ENCODE results near the gene MUC13.

Gene MUC13

DNA sequence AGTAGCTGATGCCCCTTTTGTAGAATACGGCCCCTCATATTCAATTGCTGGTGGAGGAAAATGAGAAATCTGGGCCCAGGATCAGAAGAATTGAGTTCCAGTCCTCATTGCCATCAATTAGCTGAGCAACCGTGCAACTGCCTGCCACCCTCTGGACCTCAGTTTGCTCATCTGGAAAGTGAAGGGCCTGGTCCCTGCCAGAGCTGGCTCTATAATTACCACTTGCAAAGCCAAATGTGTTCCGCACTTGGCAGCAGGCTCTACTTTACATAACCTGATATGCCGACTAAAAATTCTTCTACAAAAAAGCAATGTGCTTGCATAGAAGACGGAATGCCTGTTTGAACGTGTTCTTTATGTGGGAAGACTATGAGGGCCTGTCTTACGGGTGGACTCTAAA, 38.8 kb downstream of the MUC13 start:
- FAIRE-seq: no peak

GRCh38 chr3:124893526-124893925, 41.0 kb downstream of the MUC13 start:
- no peak for FAIRE-seq

DNA sequence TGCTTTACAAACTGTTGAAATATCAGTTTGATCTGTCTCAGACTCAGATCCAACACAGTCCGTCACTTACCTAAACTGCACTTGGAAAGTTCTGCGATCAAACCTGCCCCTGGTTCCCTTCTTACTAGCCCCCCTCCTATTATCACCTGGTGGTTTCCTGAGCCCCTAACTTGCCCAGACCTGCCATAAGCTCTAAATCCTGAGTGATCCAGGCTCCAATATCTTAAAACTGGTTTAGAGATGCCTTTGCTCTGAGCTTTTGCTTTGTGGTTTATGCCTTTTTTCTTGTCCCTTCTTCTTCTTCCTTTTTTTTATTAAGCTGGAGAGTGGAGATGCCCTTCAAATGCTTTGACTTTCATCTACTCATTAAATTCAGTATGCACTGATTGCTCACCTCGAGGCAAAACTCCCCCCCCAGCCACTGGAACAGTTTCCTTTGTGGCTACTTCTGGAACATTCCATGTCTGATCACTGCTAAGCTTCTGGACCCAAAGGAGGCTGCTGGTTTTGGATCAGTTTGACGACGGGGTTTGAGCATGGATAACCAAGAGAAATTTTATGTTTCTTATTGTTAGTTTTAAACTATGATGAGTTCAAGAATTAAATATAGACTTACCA, 43.9 kb downstream of the MUC13 start:
- no peak for FAIRE-seq

DNA sequence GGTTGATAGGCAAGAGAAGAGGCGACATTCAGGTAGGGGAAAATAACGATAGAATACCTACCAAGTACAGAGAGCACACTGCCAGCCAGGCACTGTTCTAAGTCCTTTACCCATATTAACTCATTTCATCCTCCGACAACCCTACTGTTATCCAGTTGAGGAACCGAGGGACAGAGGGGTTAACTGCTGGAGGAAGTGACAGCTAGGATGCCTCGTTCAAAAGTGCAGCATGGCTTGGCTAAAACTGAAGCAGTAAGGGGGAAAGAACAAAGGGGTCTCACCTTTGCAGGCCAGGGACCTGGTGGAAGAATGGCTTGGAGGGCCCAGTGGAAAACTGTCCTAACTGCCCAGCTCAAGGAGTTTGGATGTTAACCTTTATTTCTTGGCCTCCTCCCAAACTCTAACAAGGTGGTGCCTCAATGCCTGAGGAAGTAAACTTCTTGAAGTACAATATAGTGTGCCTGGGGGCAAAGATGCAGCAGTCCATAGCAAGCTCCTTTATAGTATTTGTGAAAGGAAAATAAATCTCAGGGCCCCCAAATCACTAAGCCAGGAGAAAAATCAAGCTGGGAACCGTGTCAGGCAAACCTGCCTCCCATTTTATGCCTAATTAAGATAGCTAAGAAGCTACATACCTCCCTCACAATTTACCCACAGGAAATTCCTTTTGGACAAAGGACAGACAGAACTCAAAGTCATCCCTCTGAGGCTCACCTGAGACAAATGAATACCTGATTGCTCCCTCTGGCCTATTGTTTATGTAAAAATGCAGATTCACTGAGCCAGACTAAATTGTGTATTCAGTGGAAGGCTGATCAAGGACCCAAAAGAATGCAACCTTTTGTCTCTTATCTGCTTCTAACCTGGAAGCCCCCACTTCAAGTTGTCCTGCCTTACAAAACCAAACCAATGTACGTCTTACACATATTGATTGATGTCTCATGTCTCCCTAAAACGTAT, 45.8 kb downstream of the MUC13 start:
- no peak for FAIRE-seq

DNA sequence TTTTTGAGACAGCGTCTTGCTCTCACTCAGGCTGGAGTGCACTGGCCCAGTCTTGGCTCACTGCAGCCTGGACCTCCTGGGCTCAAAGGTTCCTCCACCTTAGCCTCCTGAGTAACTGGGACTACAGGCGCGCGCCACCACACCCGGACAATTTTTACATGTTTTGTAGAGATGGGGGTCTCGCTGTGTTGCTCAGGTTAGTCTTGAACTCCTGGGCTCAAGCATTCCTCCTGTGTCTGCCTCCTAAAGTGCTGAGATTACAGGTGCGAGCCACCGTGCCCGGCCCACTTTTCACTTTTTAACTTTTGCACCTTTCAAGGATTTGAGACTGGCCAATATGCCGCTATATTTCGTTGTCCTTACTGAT, 46.6 kb downstream of the MUC13 start:
- FAIRE-seq: no peak

DNA sequence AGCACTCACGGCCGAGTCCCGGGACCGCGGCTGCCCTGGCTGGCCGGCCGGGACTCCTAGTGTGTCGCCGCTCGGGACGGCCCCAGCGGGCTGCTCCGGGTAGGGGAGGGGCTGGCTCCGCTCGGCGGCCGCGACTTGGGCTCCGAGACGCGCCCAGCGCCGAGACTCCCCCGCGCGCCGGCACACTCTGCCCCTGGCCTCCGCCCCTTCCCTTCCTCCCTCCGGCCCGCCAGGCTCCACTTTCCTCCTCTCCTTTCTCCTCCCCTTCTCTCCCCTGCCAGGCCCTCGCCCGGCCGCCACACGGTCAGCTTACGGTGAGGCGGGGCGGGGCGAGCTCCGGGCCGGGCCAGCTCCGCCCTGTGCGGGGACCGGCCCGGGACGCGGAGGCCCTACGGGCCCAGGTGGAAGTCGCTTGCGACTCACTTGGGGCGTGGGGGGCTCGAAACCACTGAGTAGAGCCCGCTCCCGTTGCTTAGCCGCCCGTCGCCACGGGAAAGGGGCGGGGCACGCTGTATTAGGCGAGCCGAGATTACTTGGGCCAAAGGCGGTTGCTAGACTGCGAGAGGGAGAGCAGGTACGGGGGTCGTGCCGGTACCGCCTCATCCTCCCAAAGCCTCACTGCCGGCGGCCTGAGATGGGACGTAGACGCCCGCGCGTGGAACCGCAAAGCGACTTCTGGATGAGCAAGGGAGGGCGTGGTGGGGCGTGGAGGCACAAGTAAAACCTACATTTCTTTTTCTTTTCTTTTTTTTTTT, 47.2 kb downstream of the MUC13 start, which contains the start of gene ITGB5:
Gene ITGB5 (minus strand): TSS at position 189 of the 755 bp plus-strand sequence. CDS start 365 bp downstream, outside the sequence.
- FAIRE-seq: no peak

DNA sequence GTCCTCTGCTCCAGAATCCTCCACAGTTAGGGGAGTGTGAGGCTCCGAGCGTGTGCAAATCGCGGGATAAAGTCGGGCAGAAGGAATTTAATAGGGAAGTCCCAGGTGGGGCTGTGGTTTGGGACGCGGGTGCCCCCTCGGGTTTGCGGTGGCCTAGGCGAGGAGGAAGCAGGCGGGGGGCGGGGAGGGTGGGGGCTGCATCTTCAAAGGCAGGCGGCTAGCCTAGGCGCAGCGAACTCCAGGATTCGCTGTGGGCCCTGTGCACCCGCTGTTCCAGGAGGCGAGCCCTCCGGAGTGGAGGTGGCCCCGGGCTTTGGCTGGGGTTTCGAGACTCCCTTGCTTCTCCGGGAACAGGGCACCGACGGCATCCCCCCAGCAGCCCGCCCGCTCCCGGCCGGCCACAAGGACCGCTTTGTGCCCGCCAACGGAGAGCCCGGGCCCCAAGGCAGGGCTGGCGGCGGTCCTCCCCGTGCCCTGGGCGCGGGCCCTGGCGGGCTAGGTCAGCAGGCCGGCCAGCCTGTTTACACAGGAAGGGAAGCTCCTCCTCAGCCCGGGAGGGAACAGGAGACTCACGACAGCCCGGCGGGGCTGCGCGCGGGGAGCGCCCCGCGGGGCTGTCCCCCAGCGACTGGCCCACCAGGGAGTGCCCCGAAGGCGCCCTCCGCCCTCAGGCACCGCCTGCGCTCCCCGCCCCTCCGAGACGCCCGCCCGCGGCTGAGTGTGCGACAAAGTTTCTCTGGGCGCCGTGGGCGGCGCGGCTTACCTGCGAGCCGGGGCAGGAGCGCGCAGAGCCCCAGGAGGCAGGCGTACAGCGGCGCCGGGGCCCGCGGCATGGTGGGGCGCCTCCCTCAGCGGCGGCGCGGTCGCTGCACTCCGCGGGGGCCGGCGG, 48.1 kb downstream of the MUC13 start:
- no peak for FAIRE-seq

DNA sequence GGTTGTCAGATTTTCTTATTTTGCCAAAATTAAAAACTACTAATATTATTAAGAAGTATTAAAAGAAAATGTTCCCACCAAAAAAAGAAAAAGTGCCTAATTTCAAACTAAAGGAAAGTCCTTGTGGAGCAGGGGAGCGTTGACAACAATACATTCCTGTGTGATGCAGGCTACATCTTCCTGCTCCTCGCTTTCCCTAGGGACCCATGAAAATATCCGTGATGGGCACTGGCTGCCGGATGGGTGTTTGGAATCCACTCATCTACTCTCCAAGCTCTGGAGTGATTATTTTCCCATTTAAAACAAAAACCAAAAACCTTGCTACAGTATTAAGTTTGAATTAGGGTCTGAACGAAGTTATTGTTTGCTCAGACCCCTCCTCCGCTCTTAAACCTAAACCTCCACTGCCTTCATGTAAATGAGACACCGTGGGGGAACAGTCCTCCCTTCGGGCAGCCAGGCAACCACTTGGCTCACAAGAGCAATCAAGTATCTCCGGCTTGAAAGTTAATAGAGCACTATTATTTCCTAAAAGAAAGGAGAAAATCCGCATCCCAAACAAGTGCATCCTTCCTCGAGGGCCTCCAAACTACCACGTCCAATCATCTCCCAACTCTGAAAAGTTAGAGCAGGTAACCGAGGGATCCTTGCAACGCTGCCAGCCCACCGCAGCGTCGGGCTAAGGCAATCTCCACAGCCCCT, 48.9 kb downstream of the MUC13 start:
- no peak for FAIRE-seq

DNA sequence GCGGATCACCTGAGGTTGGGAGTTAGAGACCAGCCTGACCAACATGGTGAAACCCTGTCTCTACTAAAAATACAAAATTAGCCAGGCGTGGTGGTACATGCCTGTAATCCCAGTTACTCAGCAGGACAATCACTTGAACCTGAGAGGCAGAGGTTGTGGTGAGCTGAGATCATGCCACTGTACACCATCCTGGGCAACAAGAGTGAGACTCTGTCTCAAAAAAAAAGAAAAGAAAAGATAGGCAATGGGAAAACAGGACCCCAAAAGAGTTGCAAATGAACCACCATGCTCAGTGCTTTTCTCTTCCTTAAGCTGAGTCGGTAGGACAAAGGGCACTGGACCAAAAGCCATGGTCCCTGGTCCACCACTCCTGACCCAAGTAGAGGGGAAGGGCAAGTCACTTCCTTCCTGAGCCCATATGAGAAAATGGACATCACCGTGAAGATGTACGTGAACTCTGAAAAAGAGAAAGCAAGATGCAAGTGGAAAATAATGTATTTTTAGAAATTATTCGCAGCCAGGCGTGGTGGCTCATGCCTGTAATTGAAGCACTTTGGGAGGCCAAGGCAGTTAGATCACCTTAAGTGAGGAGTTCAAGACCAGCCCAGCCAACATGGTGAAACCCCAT, 50.0 kb downstream of the MUC13 start:
- FAIRE-seq: no peak

- FAIRE-seq: no peak
These were observed 50.6 kb downstream of the MUC13 start for GRCh38 chr3:124883766-124884473.

DNA sequence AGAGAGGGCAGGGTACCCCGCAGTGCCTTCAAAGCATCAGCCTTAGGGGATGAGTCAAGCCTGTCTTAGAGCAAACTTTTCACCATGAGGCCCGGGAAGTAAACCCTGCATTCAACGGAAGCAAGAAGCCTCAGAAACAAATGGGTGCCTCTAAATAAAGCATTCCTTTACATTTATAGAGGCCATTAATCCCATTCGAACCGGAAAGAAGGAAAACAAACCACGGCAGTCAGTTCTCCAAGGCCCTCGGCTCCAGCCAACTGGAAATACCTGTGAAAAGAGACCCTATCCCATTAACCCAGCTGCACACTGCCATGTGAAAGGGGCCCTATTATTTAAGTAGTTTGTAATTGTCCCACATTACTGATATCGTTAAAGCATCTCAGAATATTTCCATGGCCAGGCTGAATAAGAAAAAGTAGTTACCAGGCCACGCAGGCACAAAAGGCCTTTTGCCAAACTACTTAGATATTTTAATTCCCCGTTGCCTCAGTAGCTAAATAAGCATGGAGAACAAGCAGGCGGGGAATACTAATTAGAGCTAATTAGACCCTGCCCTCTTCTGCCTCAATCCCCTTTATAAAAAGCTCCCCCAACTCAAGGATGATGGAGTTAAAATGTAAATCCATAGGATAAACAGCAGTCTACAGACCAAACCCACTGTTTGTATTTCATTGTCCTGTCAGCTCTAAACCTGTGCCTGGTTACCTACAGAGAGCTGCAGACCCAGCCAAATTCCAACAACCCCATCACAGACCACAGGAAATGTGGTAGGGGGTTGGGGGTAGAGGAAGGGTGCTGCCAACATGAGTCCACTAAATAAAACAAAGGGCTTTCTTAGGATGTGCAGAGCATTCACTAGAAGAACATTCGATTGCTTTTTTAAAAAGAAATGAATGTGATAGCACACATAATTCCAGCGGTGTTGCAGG, 51.5 kb downstream of the MUC13 start:
- FAIRE-seq: no peak

DNA sequence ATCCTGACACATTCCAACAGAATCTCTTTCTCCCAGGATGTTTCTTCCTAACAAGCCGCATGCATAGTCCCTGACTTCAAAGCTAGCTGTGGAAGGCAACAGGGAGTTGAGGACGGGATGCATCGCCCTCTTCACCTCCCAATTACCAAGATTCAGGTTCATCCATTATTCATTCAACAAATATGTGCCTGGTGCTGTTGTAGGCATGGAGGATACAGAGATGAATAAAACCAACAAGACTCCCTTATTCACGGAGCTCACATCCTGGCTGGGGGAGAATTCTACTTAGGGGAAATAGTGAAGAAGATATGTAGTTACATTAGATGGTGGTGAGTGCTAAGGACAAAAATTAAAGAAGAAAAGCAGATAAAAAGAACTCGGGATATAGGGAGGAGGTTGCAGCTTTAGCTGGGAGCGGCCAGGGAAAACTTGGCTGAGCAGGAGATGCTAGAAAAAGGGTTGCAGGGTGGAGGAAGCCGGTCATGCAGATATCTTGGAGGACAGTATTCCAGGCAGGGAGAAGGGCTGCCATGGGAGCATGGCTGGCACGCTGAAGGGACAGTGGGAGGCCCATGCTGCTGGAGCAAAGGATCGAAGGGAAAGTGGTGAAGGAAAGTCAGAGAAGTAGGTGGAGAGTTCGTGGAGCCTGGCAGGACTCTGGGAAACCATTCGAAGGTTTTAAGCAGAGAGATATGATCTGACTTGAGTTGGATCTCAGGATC, 52.4 kb downstream of the MUC13 start:
- no peak for FAIRE-seq

DNA sequence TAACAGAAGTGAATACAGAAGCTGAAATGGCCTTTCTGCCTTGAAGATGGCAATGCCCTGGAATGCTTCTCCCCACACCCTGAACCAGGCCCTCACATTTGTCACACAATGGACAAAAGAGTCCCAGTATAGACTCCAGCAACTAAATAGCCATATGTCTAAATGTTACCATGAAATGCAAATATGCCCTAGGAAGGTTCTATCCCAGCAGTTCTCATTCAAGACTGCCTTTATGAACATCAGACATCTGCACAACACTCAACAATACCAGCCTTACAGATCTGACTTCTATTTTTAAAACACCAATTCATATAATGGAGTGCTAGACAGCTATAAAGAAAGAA, 55.2 kb downstream of the MUC13 start:
- no peak for FAIRE-seq

- no peak for FAIRE-seq
These were observed 55.8 kb downstream of the MUC13 start for GRCh38 chr3:124878561-124879336.

- FAIRE-seq: no peak
These were observed 56.9 kb downstream of the MUC13 start for GRCh38 chr3:124877674-124878073.

GRCh38 chr3:124876401-124876878, 58.1 kb downstream of the MUC13 start:
- no peak for FAIRE-seq

- no peak for FAIRE-seq
These were observed 61.3 kb downstream of the MUC13 start for GRCh38 chr3:124873226-124873625.

DNA sequence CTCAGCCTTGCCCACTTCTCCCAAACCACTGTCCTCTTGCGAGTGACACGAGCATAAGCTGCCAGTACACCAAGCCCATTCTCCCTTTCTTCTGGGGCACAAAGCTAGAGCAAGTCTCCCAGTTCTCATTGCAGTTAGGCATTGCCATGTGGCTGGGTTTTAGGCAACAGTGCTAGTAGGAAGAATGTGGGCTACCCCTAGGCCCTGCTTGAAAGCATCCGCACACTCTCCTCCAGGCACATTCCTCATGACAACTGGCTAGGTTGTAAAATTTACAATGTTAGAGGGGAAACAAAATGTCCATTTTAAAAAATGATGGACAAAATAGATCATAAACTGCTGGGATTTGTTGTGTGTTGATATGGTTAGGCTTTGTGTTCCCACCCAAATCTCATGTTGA, 67.0 kb downstream of the MUC13 start:
- FAIRE-seq: no peak
